Hippocampal formation (tissue), 2 donors: Measurements from ENCODE around the gene RNF4.

Experiments
- DNase-seq, 2 donors: peaks; one replicate each; lab custom pipeline; 2025; lab: John Stamatoyannopoulos, UW

The RNF4 gene

DNA sequence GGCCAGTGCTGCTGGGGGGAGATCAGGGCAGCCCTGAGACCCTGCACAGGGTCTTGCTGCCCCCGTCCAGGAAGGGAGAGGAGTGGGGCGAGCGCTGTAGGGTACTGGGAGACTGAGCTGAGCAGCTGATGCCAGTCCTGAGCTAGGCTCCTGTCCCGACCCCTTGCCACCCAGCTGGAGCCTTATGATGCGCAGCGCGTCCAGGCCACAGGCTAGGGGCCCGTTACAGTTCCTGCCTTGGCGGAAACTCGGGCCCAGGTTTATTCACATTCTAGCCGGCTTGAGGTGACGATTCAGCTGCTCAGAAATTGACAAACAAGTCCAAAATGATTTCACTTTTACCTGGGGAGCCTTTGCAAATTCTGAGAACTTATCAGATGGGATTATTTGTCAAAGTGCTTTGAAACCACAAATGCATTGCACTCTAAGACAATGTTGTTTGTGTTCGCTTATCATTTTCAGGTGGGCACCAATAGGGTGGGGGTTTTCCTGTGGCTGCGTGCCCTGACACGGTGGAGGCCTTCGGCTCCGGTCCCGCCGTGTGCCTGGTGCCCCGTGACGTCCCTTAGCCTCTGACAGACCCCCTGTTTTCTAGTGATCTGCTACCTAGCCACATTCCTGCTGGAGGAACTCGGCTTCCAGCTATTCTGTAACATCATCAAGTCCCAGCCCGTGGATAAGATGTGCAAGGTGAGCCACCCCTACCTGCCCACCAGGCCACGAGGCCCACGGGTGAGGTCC is 31.3 kb upstream of the RNF4 start:
- no peak for DNase-seq

DNA sequence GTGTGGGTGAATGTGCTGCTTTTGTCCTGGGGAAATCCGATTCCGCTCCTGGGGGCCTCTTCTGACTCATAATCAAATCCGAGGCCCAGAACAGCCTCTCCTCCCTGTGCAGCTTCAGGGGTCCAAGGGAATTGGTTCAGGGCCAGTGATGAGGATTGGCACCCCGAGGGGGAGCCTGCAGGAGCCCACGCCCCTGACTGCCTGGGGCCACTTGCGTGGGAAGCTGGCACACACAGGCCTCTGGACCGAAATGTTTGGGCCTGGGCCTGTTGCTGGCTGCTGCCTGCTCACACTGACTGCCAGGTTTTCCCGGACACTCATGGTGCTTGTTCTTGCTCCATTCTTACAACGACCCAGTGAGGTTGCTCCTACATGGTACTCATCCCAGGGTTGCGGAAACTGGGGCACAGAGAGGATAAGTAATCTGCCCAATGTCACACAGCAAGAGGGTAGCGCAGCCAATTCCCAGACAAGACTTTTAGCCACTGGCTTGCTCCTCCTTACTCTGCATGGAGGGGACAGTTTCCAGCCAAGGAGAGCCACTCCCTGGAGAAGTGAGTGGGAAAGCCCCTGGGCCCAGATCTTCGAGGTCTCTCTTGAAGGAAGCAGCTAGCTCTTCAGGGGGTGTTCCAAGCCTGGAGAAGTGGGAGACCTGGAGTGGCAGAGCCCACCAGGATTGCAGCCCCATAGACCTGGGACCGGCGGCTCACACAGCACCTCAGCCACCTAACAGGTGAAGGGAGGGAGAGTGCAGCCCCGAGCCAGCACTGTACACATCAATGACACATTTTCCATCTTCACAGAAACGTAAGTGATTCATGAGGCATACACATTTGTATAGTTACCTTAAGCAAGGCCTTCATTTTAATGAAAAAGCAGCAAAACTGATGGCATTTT is 29.8 kb upstream of the RNF4 start:
- DNase-seq, result no peak

DNA sequence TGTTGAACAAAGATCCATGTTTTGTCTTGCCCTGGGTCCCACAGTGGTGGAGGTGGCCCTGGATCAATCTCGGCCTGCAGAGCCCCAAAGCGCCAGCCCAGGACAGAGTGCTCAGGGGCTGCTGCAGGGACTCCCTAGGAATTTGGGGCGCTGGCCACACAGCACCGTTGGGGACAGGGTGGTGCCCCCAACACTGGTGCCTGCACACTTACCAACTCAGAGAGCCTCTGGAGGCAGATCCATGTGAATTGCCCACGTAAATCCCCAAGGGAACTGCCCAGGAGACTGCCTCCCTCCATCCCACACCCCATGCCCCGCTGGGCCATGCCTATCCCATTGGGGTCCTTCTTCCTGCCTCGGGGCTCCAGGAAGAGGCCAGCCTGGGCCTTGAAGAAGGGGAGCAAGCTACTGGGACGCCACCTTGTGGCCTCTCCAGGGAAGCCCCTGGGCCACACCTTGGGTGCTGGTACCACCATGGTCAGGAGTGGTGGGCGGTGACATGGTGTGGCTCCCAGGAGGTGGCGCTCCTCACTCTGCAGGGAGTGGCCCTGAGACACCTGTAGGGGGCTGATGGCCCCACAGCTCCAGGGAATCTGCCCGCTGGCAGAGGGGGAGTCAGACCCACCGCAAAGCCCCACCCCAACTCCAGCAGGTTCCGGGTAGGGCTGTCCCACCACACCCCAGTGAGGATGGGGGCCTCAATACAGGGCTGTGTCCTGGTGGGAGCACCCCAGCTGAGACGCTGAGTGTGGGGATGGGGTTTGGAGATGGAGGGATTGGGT is 27.3 kb upstream of the RNF4 start:
- no peak for DNase-seq

DNA sequence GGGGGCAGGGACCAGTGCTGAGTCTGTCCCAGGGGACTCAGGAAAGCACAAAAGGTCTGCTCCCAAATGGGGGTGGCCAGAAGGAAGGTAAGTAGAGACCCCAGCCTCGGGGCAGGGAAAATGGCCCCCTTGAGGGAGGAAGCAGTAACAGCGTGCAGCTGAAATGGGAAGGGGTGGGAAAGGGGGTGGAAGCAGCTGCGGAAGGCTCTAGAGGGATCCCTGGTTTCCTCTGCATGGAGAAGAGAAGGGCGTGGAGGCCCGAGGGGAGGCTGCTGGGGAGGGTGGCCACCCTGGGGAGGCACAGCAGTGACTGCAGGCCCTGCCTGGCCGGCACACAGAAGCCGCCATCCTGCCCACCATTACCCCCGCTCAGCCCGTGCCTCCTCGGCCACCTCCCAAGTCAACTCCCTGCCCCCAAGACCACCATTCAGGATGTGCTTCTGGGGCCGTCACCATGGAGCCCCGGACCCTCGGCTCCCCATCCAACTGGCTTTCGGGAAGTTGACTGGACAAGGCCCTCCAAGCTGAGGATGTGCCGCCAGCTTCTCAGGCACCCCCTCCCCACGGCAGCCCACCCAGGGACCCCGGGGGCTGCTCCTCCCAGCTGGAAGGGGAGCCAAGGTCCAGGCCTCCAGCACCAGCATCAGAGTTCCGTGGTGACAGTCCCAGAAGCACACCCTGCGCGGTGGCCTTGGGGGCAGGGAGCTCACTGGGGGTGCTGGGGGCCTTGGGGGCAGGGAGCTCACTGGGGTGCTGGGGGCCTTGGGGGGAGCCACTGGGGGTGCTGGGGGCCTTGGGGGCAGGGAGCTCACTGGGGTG is 26.5 kb upstream of the RNF4 start:
- DNase-seq, result no peak

DNA sequence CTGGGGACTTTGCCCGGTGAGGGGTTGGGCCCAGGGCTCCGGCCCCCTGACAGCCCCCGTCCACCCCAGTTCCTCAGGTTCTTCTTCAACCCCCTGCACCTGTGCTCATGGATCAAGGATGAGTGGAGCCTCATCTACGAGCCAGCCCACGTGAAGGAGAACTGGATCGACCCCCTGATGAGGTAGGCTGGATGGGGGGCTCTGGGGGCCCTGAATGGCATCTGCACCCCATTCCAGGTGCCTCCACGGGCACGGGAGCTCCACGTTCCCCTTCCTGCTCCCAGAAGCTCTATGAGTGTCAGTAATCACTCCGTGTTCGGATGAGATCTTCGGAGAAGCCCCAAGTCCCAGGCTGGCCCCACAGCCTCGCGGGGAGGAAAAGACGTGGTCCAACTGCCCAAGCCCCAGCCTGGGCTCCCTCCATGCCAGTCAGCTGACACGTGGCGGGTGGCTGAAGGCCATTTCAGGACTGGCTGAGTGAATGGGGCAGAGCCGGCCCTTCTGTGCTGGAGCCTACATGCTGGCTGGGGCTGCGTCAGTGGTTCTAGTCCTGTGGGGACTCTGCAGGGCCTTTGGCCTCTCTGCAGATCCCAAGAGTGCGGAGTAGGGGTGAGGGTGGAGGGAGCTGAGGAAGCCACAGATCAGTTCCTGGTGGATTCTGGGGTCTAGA is 25.7 kb upstream of the RNF4 start:
- no peak for DNase-seq

DNA sequence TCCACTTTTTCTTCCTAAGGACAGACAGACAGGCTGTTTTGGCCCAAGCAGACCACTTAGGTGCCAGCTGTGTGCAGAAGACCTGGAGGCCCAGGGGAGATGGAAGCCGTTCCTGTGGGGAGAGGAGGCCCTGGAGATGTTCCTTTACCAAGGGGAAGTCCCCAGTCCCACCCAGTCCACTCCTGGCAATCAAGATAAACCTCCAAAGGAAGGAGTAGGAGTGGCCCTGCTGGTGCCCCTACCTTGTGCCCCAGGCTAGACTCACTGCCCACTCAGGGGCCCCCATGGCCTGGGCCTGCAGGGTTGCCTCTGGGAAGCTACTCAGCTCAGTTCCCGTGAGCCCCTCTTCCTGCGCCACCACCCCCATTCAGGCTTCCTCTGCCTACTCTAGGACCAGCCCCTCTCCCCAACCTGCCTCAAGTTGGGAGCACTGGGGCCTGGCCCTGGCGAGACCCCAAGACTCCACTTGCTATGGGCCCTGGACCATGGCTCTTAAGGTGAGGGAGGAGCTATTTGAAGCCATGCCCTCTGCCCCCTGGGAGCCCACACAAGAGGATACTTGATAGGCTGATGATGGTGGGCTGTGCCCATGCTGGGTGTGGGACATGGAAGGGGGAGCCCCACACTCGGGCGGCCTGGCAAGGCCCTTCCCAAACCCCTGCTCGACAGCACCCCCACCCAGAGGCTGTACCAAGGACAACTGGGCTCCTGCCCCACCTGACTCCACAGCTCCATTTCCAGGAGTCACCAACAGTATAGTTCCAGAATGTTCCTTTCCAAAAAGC is 24.8 kb upstream of the RNF4 start:
- no peak for DNase-seq

DNA sequence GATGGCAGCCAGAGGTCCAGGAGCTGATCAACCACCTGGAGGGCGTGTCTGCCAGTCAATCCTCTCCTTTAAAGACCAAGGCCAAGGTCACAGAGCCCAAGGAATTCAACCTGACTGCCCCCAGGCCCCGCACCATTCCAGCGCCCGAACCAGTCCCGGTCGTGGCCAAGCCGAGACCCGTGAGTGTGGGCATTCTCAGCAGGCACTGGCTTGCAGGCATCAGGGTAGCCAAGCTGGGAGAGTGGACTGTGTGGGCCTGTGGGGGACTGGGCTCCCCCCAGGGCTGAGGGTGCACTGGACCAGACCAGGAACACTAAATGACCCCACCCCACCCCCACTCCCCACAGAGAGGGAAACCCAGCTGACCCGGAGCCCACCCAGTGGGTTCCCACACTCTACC is 23.8 kb upstream of the RNF4 start:
- no peak for DNase-seq

DNA sequence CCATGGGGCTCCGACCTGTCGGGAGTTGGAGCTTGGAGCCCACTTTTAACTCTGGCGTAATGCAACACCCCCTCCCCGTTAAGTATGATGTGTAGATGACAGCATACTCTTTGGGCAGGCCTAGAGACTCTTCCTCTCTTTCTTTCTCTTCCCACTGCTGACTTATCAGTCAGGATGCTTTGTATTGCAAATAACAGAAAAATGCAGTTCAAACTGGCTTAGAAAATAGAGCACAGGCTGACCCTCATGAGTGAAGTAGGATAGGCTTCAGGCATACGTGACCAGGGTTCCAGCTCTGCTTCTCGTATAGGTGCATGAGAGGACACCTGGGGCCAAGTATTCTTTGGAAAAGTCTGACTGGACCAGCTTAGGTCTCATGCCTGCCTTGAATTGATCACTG is 23.3 kb upstream of the RNF4 start:
- no peak for DNase-seq

DNA sequence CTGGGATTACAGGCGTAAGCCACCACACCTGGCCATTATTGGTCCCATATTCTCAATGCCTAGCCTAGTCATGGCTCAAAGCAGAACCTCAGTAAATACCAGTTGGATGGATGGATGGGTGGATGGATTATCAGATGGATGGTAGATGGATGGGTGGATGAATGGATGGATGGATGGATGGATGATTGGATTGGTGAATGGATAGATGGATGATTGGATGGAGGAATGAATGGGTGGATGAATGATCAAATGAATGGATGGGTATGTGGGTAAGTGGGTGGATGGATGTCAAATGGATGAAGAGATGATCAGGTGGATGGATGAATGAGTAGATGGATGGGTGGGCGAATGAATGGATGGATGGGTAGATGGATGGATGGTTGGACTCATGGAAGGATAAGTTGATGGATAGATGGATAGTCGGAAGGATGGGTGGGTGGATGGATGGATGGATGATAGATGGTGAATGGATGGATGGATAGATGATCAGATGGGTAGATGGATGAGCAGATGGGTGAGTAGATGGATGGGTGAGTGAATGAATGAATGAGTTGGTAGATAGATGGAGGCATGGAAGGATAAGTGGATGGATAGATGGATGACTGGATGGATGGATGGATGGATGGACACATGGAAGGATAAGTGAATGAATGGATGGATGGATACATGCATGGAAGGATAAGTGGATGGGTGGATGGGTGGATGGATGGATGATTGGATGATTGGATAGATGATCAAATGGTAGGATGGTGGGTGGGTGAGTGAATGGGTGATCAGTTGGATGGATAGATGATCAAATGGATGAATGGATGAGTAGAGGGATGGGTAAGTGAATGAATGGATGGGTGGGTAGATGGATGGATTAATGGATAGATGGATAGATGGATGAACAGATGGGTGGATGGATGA is 22.0 kb upstream of the RNF4 start:
- DNase-seq, result no peak

DNA sequence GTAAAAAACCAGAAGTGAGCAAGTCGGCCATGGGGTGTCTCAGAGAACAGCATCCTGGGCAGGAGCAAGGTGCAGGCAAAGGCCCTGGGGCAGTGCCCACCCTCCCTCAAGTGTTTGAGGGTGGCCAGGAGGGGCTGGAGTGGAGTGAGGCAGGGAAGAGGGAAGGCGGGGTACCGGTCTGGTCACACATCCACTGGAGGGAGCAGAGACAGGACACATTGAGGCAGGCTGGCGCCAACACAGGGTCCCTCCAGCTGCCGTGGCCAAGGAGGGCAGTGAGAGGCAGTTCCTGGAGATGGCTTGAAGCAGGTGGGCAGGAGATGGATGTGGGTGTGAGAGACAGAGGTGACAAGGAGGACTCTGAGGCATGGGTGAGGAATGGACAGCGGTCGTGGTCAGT is 20.3 kb upstream of the RNF4 start:
- DNase-seq, result no peak

DNA sequence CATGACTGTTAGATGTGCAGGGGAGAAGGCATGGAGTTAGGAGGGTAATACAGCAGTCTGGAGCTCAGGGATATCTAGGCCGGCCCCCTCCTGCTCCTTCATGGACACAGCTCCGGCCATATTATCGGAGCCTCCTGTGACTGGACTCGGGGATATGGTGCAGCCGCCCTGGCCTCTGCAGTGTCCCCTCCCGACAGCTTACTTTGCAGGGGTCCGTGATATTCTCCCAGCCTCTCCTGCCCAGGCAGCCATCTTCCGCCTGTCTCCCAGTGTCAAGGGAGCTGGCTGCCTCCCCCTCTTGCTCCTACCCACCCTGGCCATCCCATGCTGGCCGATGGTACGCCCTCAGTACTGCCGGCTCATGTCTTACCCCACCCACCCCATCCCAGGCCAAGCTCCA is 19.9 kb upstream of the RNF4 start:
- DNase-seq, result no peak

DNA sequence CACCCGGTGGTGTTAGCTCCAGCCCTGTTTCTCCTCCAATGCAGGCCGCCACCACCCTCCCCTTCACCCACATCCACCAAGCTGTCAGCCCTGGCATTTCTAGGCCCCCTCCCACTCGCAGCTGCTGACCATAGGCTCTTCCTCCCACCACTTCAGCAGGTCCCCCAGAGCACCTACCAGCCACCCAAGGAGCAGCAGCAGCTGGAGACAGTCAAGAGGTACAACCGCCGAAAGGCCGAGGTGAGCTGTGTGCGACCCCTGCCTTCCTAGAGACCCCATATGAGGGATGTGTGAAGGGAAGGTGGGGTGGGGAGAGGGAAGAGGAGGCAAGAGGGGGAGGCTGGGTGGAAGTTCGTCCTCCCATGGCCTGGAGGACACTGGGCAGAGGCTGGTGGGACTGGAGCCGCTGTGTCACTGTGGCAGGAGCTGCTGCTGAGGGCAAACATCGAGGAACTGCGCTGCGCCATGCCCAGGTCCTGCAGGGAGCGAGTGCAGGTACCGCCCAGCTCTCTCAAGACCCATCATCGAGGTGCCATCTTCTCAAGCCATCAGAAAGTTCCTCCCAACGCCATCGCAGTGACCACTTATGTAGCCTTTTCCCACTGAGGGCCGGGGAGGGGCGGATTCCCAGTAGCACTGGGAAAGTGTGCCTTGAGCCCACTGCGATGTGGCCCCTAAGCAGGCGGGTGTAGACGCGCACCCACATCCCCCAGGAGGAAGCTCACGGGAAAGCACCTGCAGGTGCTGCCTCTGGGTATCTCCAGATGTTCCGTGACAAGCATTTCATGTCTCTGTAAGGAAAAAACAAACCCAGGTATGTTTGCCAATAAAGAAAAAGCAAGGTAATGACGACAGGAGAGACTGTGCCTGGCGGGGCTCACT is 19.2 kb upstream of the RNF4 start:
- DNase-seq, result no peak

DNA sequence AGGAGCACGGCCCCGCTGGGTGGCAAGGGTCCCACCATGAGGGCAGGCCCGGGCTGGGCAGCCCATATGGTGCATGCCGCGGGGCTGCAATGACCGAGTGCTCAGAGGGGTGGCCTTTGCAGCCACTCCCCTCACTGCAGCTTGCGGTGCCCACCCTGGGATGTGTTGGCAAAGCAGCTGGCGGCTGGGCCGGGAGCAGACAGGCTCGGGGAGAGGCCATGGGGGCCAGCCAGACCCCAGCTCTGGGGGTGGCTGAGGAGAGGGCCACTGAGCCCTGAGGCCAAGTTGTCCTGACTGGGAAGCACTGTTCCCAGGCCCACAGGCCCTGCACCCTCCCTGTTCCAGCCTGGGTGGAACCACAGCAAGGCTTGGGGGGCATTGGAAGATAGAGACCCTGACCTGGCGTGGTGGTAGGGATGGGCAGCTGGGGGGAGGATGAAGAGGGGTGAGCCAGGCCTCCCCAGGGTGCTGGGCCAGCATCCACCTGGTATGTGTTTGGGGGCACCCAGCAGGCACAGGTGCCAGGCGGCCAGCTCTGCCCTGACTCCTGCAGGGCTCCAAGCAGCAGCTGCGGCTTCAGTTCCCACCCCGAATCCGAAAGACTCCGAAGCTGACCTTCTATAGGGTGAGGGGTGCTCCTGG is 18.4 kb upstream of the RNF4 start:
- no peak for DNase-seq

DNA sequence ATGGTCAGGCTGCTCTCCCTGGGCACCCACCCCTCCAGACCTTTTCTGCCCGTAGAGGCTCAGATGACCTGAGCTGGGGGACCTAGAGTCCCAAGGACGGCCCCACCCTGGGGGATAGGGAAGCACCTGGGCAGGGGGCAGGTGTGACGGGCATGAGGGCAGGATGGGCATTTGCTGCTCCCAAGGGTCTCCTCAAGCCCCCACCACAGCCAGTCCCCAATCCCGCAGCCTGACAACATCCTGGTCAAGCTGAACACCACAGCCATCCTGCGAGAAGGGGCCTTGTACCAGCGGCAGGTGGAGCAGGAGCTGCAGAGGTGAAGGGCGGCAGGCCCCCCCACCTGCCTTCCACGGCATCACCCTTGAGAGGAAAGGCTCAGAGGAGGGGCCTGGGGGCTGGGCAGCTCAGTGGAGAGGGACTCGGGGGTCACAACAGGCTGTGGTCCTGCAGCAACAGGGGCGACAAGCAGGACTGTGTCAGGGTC is 17.8 kb upstream of the RNF4 start:
- no peak for DNase-seq

DNA sequence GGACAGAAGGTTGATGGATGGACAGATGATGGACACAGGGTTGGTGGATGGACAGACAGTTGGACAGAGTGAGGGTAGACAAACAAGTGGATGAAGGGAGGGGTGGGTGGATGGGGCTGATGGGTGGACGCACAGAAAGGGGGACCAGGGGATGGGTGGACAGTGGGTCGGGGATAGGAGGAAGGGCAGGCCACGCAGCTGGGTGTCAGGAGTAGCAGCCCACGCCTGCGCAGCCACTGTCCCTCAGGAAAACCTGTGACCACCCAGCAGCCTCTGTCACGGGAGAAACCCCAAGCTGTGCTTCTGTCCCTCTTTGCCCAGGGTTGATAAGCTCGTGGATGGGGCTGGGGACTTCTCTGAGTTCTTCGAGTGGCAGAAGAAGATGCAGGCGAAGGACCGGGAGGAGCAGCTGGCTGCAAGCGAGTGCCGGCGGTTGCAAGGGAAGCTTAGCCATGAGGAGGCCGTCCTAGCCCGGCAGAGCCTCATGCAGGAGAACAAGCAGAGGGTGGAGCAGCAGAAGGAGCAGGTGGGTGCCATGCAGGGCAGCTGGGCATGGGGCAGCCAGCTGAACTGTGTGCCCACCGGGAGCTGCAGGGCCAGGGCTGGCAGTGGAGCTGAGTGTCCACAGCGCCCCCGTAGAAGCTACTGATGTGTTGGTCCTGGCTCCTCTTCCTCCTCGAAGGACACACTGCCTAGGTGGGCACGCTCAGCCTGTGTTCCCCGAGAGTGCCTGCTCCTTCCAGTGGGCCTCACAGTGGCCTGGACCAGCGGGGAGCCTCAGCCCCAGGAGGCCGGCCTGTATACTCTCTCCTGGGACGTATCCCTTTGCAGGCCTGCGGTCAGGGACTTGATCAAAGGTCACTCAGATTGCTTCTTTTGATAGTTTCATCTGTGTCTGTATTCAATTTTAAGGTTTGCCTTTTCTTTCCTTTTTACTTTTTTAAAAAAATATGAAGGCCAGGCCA is 16.8 kb upstream of the RNF4 start:
- no peak for DNase-seq
